HepG2 (cell line): ENCODE results near the gene CAPN12. TPM values are rescaled to one million over a fixed set of nuclear protein-coding genes. Genes with fewer than 3 reads are reported as not detected.

Experiments used
- CENPX ChIP-seq: sonication (generic); formaldehyde crosslinking; IDR thresholded peaks from 2 replicates; pipeline ENCODE4 v1.9.0; 2021; ENCODE audit warnings: mild to moderate bottlenecking, missing genetic modification reagents, moderate library complexity
- DMTF1 ChIP-seq: sonication (generic); formaldehyde crosslinking; IDR thresholded peaks from 2 replicates; pipeline ENCODE4 v1.4.0; 2020; ENCODE audit warnings: mild to moderate bottlenecking, missing genetic modification reagents
- FOXO1 ChIP-seq: sonication (generic); formaldehyde crosslinking; IDR thresholded peaks from 2 replicates; pipeline ENCODE4 v1.4.0; 2020; ENCODE audit warnings: missing genetic modification reagents
- MBD4 ChIP-seq: IDR thresholded peaks from 2 replicates; pipeline ENCODE4 v1.6.1; 2012; ENCODE audit warnings: low read length, inconsistent platforms, borderline replicate concordance
- MXI1 ChIP-seq: IDR thresholded peaks from 3 replicates; pipeline ENCODE4 v1.6.1; 2012; ENCODE audit warnings: low read depth, low read length, inconsistent platforms, borderline replicate concordance
- NFE2L1 ChIP-seq: sonication (generic); formaldehyde crosslinking; IDR thresholded peaks from 2 replicates; pipeline ENCODE4 v1.4.0; 2020; ENCODE audit warnings: missing genetic modification reagents, mild to moderate bottlenecking, borderline replicate concordance
- NR2C2 ChIP-seq: sonication (generic); formaldehyde crosslinking; IDR thresholded peaks from 2 replicates; pipeline ENCODE4 v1.4.0; 2020; ENCODE audit warnings: missing genetic modification reagents, mild to moderate bottlenecking, moderate library complexity, borderline replicate concordance
- TP53 ChIP-seq: sonication (generic); formaldehyde crosslinking; conservative IDR thresholded peaks from 2 replicates; pipeline ENCODE4 v1.4.0; 2020; ENCODE audit warnings: missing genetic modification reagents
- ZC3H4 ChIP-seq: sonication (generic); formaldehyde crosslinking; IDR thresholded peaks from 2 replicates; pipeline ENCODE4 v1.4.0; 2020; ENCODE audit warnings: missing genetic modification reagents, borderline replicate concordance
- ZNF318 ChIP-seq: sonication (generic); formaldehyde crosslinking; IDR thresholded peaks from 2 replicates; pipeline ENCODE4 v1.4.0; 2020; ENCODE audit warnings: mild to moderate bottlenecking, missing genetic modification reagents
- ZNF563 ChIP-seq: sonication (generic); formaldehyde crosslinking; IDR thresholded peaks from 2 replicates; pipeline ENCODE4 v1.8.0; 2022; ENCODE audit warnings: mild to moderate bottlenecking, moderate library complexity, missing genetic modification reagents
- ZNF792 ChIP-seq: IDR thresholded peaks from 2 replicates; pipeline ENCODE4 v1.6.1; 2016
- polyA plus RNA-seq, 8 experiments: library from polyadenylated mRNA; depleted of rRNA in 3 of 8; stranded (reverse) in 7 of 8; unstranded in 1 of 8; fragments of >200 nt; fragmentation: Illumina TruSeq in 4 of 8; extraction: Trizol in 4 of 8; gene quantifications; 2 replicates each; pipeline versions ENCODE4 v1.2.1 to v1.2.3, GENCODE V29; 2011 to 2016; ENCODE audit warnings: low read depth in 4 of 8, missing spikeins in 1 of 8, mixed read lengths in 1 of 8; ENCODE audit not compliant: insufficient read depth in 1 of 8
- total RNA-seq, 5 experiments: library from RNA; depleted of rRNA; stranded (reverse); fragments of >200 nt; fragmentation: Illumina TruSeq; extraction: Trizol; gene quantifications; 2 replicates each; pipeline ENCODE4 v1.2.3, GENCODE V29; 2016; ENCODE audit warnings: low read depth in 1 of 5
- TF ChIP-seq, protein P1 (sequence below): sonication (generic); formaldehyde crosslinking; IDR thresholded peaks from 2 replicates; pipeline ENCODE4 v1.4.0; 2020; ENCODE audit warnings: missing genetic modification reagents

The CAPN12 gene
- total and polyA plus RNA-seq, 2 of the 13 experiments (the other 11 are each of a cell fraction or from before 2014, with no cell fraction given), result 1.6 to 13.6 TPM

GRCh38 chr19:38721979-38722773, 22.1 kb downstream of the CAPN12 start (continued):
- TF ChIP-seq, protein P1, sequence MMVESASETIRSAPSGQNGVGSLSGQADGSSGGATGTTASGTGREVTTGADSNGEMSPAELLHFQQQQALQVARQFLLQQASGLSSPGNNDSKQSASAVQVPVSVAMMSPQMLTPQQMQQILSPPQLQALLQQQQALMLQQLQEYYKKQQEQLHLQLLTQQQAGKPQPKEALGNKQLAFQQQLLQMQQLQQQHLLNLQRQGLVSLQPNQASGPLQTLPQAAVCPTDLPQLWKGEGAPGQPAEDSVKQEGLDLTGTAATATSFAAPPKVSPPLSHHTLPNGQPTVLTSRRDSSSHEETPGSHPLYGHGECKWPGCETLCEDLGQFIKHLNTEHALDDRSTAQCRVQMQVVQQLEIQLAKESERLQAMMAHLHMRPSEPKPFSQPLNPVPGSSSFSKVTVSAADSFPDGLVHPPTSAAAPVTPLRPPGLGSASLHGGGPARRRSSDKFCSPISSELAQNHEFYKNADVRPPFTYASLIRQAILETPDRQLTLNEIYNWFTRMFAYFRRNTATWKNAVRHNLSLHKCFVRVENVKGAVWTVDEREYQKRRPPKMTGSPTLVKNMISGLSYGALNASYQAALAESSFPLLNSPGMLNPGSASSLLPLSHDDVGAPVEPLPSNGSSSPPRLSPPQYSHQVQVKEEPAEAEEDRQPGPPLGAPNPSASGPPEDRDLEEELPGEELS (CRISPR knock-in tag), result peak; percentile 82
- 0 out of 2 replicates have a peak, but pooled peaks have one; percentile 25 for TF ChIP-seq DMTF1 (CRISPR knock-in tag)
- TF ChIP-seq ZNF318 (CRISPR knock-in tag), result no peak
- TF ChIP-seq NR2C2 (CRISPR knock-in tag), result peak; percentile 22; the same call in 1 of the 2 replicates
- no peak for TF ChIP-seq MXI1
- no peak for TF ChIP-seq ZC3H4 (CRISPR knock-in tag)
- no peak for TF ChIP-seq NFE2L1 (CRISPR knock-in tag)
- no peak for TF ChIP-seq ZNF563 (CRISPR knock-in tag)
- no peak for TF ChIP-seq MBD4
- no peak for TF ChIP-seq TP53 (CRISPR knock-in tag)
- TF ChIP-seq ZNF792 (CRISPR knock-in tag), result 0 out of 2 replicates have a peak, but pooled peaks have one; percentile 54
- no peak for TF ChIP-seq CENPX (CRISPR knock-in tag)
- TF ChIP-seq FOXO1, result peak; percentile 65
